H1 (cell line): ENCODE results near the gene PRTG. TPM values are rescaled to one million over a fixed set of nuclear protein-coding genes. Genes with fewer than 3 reads are reported as not detected.
A peak's percentile ranks its signal among the peaks of the same experiment; 100 is the strongest.

Source experiments
- CTCF ChIA-PET: fragments of 300-600 bp; sonication (Branson Sonifier 250); formaldehyde crosslinking; loops from one replicate; lab custom pipeline; 2021; ENCODE audit not compliant: partially characterized antibody; lab: Charles Lee
- POLR2A ChIA-PET: fragments of 300-600 bp; sonication (Branson Sonifier 250); formaldehyde crosslinking; loops from one replicate; lab custom pipeline; 2021; ENCODE audit warnings: inconsistent platforms; ENCODE audit not compliant: partially characterized antibody; lab: Charles Lee
- DNase-seq, 2 experiments: peaks; one replicate each; pipeline versions ENCODE4 v3.0.0 to v3.0.0-alpha.2; 2010 to 2022; ENCODE audit warnings: low spot score in 2 of 2, low read depth in 1 of 2, mixed read lengths in 1 of 2
- FAIRE-seq: peaks from 2 replicates; lab custom pipeline; 2011; peaks lifted over from hg19 to GRCh38; lab: Jason Lieb, UNC
- H2AFZ ChIP-seq: 2 replicates; pipeline ENCODE4 v1.8.1; 2012; ENCODE audit warnings: low read length, inconsistent platforms
- H2AK5ac ChIP-seq: 2 replicates; pipeline ENCODE4 v1.6.1; 2013; ENCODE audit warnings: low read depth, low read length
- H2BK120ac ChIP-seq: replicated peaks from 2 replicates; pipeline ENCODE3; 2013; ENCODE audit warnings: low read depth, low read length, inconsistent platforms
- H2BK12ac ChIP-seq: 2 replicates; pipeline ENCODE4 v1.6.1; 2013; ENCODE audit warnings: low read depth, low read length
- H2BK15ac ChIP-seq: 2 replicates; pipeline ENCODE4 v1.6.1; 2013; ENCODE audit warnings: low read length
- H2BK20ac ChIP-seq: 2 replicates; pipeline ENCODE4 v1.6.1; 2013; ENCODE audit warnings: low read length
- H2BK5ac ChIP-seq: 2 replicates; pipeline ENCODE4 v1.6.1; 2013; ENCODE audit warnings: low read depth, low read length
- H3K14ac ChIP-seq: 2 replicates; pipeline ENCODE4 v1.6.1; 2013; ENCODE audit warnings: inconsistent platforms; ENCODE audit not compliant: insufficient read length
- H3K18ac ChIP-seq: 2 replicates; pipeline ENCODE4 v1.6.1; 2013; ENCODE audit warnings: low read length; ENCODE audit errors: extremely low read depth
- H3K23ac ChIP-seq: 2 replicates; pipeline ENCODE4 v1.6.1; 2013; ENCODE audit warnings: inconsistent platforms; ENCODE audit not compliant: insufficient read length
- H3K23me2 ChIP-seq: 2 replicates; pipeline ENCODE4 v1.6.1; 2013; ENCODE audit warnings: low read depth, low read length
- H3K27ac ChIP-seq: 2 replicates; pipeline ENCODE4 v1.6.1; 2011; ENCODE audit warnings: low read depth, low read length, inconsistent platforms
- H3K27me3 ChIP-seq, 4 experiments: replicated peaks in 1 of 4; 1 replicate in 1 of 4; 2 replicates in 3 of 4; pipeline versions ENCODE4 v1.6.1 to v1.8.1; 2011 to 2013; ENCODE audit warnings: low read length in 3 of 4, mild to moderate bottlenecking in 3 of 4, inconsistent platforms in 2 of 4, mixed read lengths in 2 of 4, moderate library complexity in 1 of 4; ENCODE audit not compliant: control insufficient read depth in 3 of 4, insufficient read depth in 3 of 4; ENCODE audit errors: extremely low read depth in 1 of 4
- H3K36me3 ChIP-seq, 4 experiments: 2 replicates each; pipeline versions ENCODE4 v1.6.1 to v1.8.1; 2011 to 2013; ENCODE audit warnings: mild to moderate bottlenecking in 4 of 4, low read length in 3 of 4, moderate library complexity in 2 of 4, control low read depth in 1 of 4, inconsistent platforms in 1 of 4; ENCODE audit not compliant: insufficient read depth in 4 of 4, control insufficient read depth in 2 of 4
- H3K4ac ChIP-seq: replicated peaks from 2 replicates; pipeline ENCODE3; 2013; ENCODE audit warnings: low read length, low read depth, mixed read lengths, inconsistent platforms; ENCODE audit not compliant: insufficient read length
- H3K4me1 ChIP-seq, 4 experiments: replicated peaks in 1 of 4; 1 replicate in 1 of 4; 2 replicates in 3 of 4; pipeline versions ENCODE4 v1.6.1 to v1.8.1; 2011 to 2013; ENCODE audit warnings: low read length in 3 of 4, inconsistent platforms in 2 of 4, mixed read lengths in 1 of 4; ENCODE audit not compliant: insufficient read depth in 4 of 4, control insufficient read depth in 3 of 4
- H3K4me2 ChIP-seq, 2 experiments: 2 replicates each; pipeline versions ENCODE4 v1.6.1 to v1.8.1; 2011 to 2013; ENCODE audit warnings: low read depth in 2 of 2, low read length in 2 of 2, control low read depth in 1 of 2, inconsistent platforms in 1 of 2, mild to moderate bottlenecking in 1 of 2; ENCODE audit not compliant: insufficient read depth in 1 of 2
- H3K4me3 ChIP-seq, 4 experiments: fragments of 200-600, 300-600 bp in 1 of 4; sonication (generic), shearing (Covaris generic), sonication (Bioruptor Twin) in 1 of 4; 2 replicates each; pipeline versions ENCODE4 v1.5.1 to v1.8.1; 2011 to 2016; ENCODE audit warnings: low read length in 4 of 4, low read depth in 3 of 4, control low read depth in 2 of 4, inconsistent platforms in 2 of 4, mild to moderate bottlenecking in 2 of 4, mixed read lengths in 1 of 4, moderate library complexity in 1 of 4; ENCODE audit not compliant: insufficient read depth in 2 of 4; ENCODE audit errors: extremely low read depth in 1 of 4
- H3K56ac ChIP-seq: replicated peaks from 2 replicates; pipeline ENCODE3; 2013; ENCODE audit warnings: low read depth, mild to moderate bottlenecking, mixed read lengths, low read length, inconsistent platforms; ENCODE audit not compliant: insufficient read length
- H3K79me1 ChIP-seq: 2 replicates; pipeline ENCODE4 v1.6.1; 2013; ENCODE audit warnings: low read depth, low read length, control low read depth
- H3K79me2 ChIP-seq, 2 experiments: 2 replicates each; pipeline versions ENCODE4 v1.6.1 to v1.8.1; 2012 to 2013; ENCODE audit warnings: low read length in 2 of 2, mild to moderate bottlenecking in 2 of 2, inconsistent platforms in 1 of 2; ENCODE audit not compliant: insufficient read depth in 2 of 2, control insufficient read depth in 1 of 2
- H3K9ac ChIP-seq, 4 experiments: replicated peaks in 1 of 4; 1 replicate in 1 of 4; 2 replicates in 3 of 4; pipeline versions ENCODE4 v1.6.1 to v1.8.1; 2011 to 2013; ENCODE audit warnings: low read depth in 3 of 4, low read length in 3 of 4, control low read depth in 2 of 4, mild to moderate bottlenecking in 2 of 4, moderate library complexity in 2 of 4, inconsistent platforms in 1 of 4; ENCODE audit errors: extremely low read depth in 1 of 4
- H3K9me3 ChIP-seq, 2 experiments: 2 replicates each; pipeline versions ENCODE4 v1.6.1 to v1.8.1; 2012 to 2013; ENCODE audit warnings: mild to moderate bottlenecking in 2 of 2, moderate library complexity in 2 of 2, control low read depth in 1 of 2, inconsistent platforms in 1 of 2, low read depth in 1 of 2, low read length in 1 of 2, mixed read lengths in 1 of 2; ENCODE audit not compliant: insufficient read depth in 2 of 2
- H4K20me1 ChIP-seq, 2 experiments: replicated peaks in 1 of 2; 2 replicates each; pipeline versions ENCODE3 to v1.8.1; 2011 to 2013; ENCODE audit warnings: inconsistent platforms in 2 of 2, low read length in 2 of 2, mild to moderate bottlenecking in 1 of 2; ENCODE audit not compliant: insufficient read depth in 2 of 2, control insufficient read depth in 1 of 2
- H4K5ac ChIP-seq: 2 replicates; pipeline ENCODE4 v1.6.1; 2013; ENCODE audit warnings: low read length, low read depth, mixed read lengths, inconsistent platforms; ENCODE audit not compliant: insufficient read length
- H4K8ac ChIP-seq: 2 replicates; pipeline ENCODE4 v1.8.0; 2013; ENCODE audit warnings: mild to moderate bottlenecking, moderate library complexity, low read length, inconsistent platforms; ENCODE audit not compliant: insufficient read depth; ENCODE audit errors: extremely low read depth
- H4K91ac ChIP-seq: replicated peaks from 2 replicates; pipeline ENCODE3; 2013; ENCODE audit warnings: low read length, mixed read lengths, inconsistent platforms; ENCODE audit not compliant: insufficient read length
- E2F6 ChIP-seq: IDR thresholded peaks from 2 replicates; pipeline ENCODE4 v1.6.1; 2012; ENCODE audit warnings: inconsistent platforms
- FOSL1 ChIP-seq: IDR thresholded peaks from 2 replicates; pipeline ENCODE4 v1.6.1; 2011; ENCODE audit warnings: mild to moderate bottlenecking, low read depth, low read length, moderate library complexity; ENCODE audit not compliant: insufficient read depth
- GTF2F1 ChIP-seq: IDR thresholded peaks from 2 replicates; pipeline ENCODE4 v1.6.1; 2012; ENCODE audit warnings: low read depth, low read length, improper control_type of control experiment, borderline replicate concordance
- WGBS, 2 experiments: shearing (Covaris generic) in 1 of 2; methylation state at CpG; one replicate each; pipeline versions ENCODE4 v1.1.6 to v1.1.7; 2013 to 2015; ENCODE audit warnings: low lambda C conversion rate in 2 of 2, mixed read lengths in 2 of 2, inconsistent platforms in 1 of 2, low coverage in 1 of 2, missing lambda C conversion rate in 1 of 2; ENCODE audit not compliant: insufficient replicate concordance in 2 of 2, insufficient coverage in 1 of 2, insufficient read length in 1 of 2; ENCODE audit errors: extremely low coverage in 1 of 2, missing lambda C conversion rate in 1 of 2; 5-methylcytosine and 5-hydroxymethylcytosine counted together
- long read RNA-seq, 2 experiments: library from RNA in 1 of 2; library from capped mRNA in 1 of 2; stranded (forward); transcript quantifications; one replicate each; pipeline ENCODE4 v2.0.0, GENCODE V29; 2021; ENCODE audit warnings: inconsistent platforms in 1 of 2
- polyA minus RNA-seq, 3 experiments: library from RNA; depleted of rRNA, polyadenylated mRNA; stranded (reverse); fragments of >200 nt; gene quantifications; 1 replicate in 2 of 3; 2 replicates in 1 of 3; pipeline ENCODE4 v1.2.3, GENCODE V29; 2011
- polyA plus RNA-seq, 7 experiments: library from polyadenylated mRNA; depleted of rRNA in 3 of 7; stranded (reverse) in 5 of 7; unstranded in 2 of 7; fragments of >200 nt in 5 of 7; fragments of 200-250 nt in 2 of 7; gene quantifications; 1 replicate in 5 of 7; 2 replicates in 1 of 7; 4 replicates in 1 of 7; pipeline versions ENCODE4 v1.2.1 to v1.2.3, GENCODE V29; 2011 to 2013; ENCODE audit warnings: missing spikeins in 2 of 7, mixed read lengths in 2 of 7
- total RNA-seq: library from RNA; stranded (reverse); fragmentation: NEBNext Ultra II Directional; extraction: Animal tissue kit (Norgen Biotek cat#: 25700); gene quantifications from 2 replicates; pipeline ENCODE4 v1.2.1, GENCODE V29; 2021

PRTG gene, protein sequence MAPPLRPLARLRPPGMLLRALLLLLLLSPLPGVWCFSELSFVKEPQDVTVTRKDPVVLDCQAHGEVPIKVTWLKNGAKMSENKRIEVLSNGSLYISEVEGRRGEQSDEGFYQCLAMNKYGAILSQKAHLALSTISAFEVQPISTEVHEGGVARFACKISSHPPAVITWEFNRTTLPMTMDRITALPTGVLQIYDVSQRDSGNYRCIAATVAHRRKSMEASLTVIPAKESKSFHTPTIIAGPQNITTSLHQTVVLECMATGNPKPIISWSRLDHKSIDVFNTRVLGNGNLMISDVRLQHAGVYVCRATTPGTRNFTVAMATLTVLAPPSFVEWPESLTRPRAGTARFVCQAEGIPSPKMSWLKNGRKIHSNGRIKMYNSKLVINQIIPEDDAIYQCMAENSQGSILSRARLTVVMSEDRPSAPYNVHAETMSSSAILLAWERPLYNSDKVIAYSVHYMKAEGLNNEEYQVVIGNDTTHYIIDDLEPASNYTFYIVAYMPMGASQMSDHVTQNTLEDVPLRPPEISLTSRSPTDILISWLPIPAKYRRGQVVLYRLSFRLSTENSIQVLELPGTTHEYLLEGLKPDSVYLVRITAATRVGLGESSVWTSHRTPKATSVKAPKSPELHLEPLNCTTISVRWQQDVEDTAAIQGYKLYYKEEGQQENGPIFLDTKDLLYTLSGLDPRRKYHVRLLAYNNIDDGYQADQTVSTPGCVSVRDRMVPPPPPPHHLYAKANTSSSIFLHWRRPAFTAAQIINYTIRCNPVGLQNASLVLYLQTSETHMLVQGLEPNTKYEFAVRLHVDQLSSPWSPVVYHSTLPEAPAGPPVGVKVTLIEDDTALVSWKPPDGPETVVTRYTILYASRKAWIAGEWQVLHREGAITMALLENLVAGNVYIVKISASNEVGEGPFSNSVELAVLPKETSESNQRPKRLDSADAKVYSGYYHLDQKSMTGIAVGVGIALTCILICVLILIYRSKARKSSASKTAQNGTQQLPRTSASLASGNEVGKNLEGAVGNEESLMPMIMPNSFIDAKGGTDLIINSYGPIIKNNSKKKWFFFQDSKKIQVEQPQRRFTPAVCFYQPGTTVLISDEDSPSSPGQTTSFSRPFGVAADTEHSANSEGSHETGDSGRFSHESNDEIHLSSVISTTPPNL
- total RNA-seq (3.2 and 3.4 TPM in 2 replicates), polyA plus RNA-seq (2011; rRNA removed) (2.1 and 3.1 TPM in 2 replicates), polyA minus RNA-seq (2011; rRNA and poly(A)+ RNA removed) (8.5 and 15.2 TPM in 2 replicates)
- polyA plus RNA-seq (2011; cell fraction: cytosol; rRNA removed) = 2.6 TPM
- polyA plus RNA-seq (2011; cell fraction: nucleus; rRNA removed) = 4.0 TPM
- polyA plus RNA-seq (2012, experiment 1 of 2) = 1.9 to 3.3 TPM (median 2.6 TPM) in 4 replicates
- 0.35 TPM for polyA plus RNA-seq (2012, experiment 2 of 2)
- 4.5 TPM for polyA plus RNA-seq (2013, experiment 1 of 2)
- polyA plus RNA-seq (2013, experiment 2 of 2) = 3.4 TPM
- 6.4 TPM for polyA minus RNA-seq (2011; cell fraction: cytosol; rRNA and poly(A)+ RNA removed)
- 18.8 TPM for polyA minus RNA-seq (2011; cell fraction: nucleus; rRNA and poly(A)+ RNA removed)
- long read RNA-seq, experiment 1 = 0 reads
- long read RNA-seq, experiment 2 = 0 reads

DNA sequence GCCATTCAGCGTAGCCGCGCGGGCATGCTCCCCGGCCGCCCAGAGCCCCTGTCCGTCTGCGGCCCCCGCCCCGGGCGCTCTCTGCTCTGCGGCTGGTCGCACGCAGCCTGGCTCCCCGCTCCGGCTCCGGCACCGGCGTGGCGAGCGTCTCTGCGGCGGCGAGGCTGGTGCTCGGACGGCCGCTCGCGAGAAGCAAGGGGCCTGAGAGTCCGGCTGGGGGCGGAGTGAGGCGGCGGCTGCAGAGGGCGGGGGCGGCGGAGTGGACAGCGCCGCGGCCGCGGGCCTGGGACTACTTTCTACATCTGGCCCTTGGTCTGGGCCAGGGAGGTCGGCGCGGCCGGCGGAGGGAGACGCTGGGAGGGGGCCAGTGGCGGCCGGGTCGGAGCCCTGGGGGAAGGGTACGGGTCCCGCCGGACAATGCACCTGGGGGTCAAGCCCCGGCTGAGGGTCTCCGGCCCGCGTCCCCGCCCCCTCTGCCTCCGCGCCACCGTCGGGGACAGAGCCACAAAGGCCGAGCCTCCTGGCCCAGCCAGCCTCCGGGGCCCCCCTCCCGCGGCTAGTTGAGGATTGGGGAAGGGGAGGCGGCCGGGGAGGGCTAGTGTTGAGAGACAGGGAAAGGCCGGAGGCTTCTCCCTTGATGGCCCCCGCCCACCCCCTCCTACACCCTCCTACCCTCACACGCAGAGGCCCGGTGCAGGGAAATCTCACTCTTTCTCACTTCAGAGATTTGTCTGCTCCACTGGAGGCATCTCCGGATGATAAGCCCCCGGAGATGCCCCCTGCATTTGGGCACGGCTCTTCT lies at the start of gene PRTG:
Gene PRTG (minus strand): TSS at position 226 of the 802 bp plus-strand sequence. CDS start 221 bp downstream, at position 5.
- peak in 1 of 2 experiments; percentile 76 for DNase-seq
- H2AFZ ChIP-seq = no peak within 1 kb of the TSS
- H2BK15ac ChIP-seq = no peak within 1 kb of the TSS
- 5% methylated on average over 30 of the region's 75 CpGs; no CpG with 5 or more reads in 1 of the 2 experiments for WGBS, 2 experiments
- no peaks in the 10 kb centered on the region for H3K9me3 ChIP-seq
- H4K91ac ChIP-seq = no peak within 1 kb of the TSS
- H4K20me1 ChIP-seq = peaks cover 10 to 19% of the 10 kb centered on the region in 2 experiments
- H2AK5ac ChIP-seq = no peak within 1 kb of the TSS
- H3K79me2 ChIP-seq = no peaks in the 10 kb centered on the region
- no peak within 1 kb of the TSS for H3K14ac ChIP-seq
- H3K9ac ChIP-seq = peak within 1 kb of the TSS; percentile 5 to 84 (median 56); a peak in 4 of 7 replicates
- peaks cover 0 to 3% (median 0%) of the 10 kb centered on the region in 4 experiments; a peak in 1 of 8 replicates for H3K36me3 ChIP-seq
- H3K4ac ChIP-seq = no peak within 1 kb of the TSS
- no peak within 1 kb of the TSS for H3K18ac ChIP-seq
- FAIRE-seq = no peak
- H2BK120ac ChIP-seq = no peak within 1 kb of the TSS
- H3K27ac ChIP-seq = no peak within 1 kb of the TSS
- no peak within 1 kb of the TSS for H4K5ac ChIP-seq
- H2BK12ac ChIP-seq = no peak within 1 kb of the TSS
- H3K27me3 ChIP-seq = peaks cover 63 to 79% (median 75%) of the 10 kb centered on the region in 4 experiments
- ChIA-PET POLR2A (no interaction called here), CTCF (interaction anchor here (3.1 kb wide), 1 partner anchor 31 kb away, joined by 16 read pairs; no protein-coding TSS in a partner anchor)
- H3K79me1 ChIP-seq = no peaks in the 10 kb centered on the region
- peak within 1 kb of the TSS; percentile 93 for H4K8ac ChIP-seq
- H3K4me3 ChIP-seq = peak within 1 kb of the TSS; percentile 34 to 78 (median 52)
- no peak within 1 kb of the TSS for H3K23ac ChIP-seq
- H3K4me1 ChIP-seq = peaks cover 0 to 5% (median 2%) of the 10 kb centered on the region in 4 experiments; a peak in 4 of 7 replicates
- no peak within 1 kb of the TSS for H2BK20ac ChIP-seq
- peaks cover 5% of the 10 kb centered on the region; the same call in 1 of the 2 replicates for H3K23me2 ChIP-seq
- peak within 1 kb of the TSS; percentile 57 to 89 for H3K4me2 ChIP-seq
- no peak within 1 kb of the TSS for H3K56ac ChIP-seq
- no peak within 1 kb of the TSS for H2BK5ac ChIP-seq
- TF ChIP-seq E2F6 (no peak), GTF2F1 (no peak), FOSL1 (no peak)
